SJSA1 (cell line): ENCODE measurements around the gene ZFPL1. TPM values are rescaled to one million over a fixed set of nuclear protein-coding genes. Genes with fewer than 3 reads are reported as not detected.

ENCODE experiments used
- DNase-seq, 2 experiments: peaks; one replicate each; pipeline ENCODE4 v3.0.0-alpha.2; 2015 to 2020; ENCODE audit warnings: low spot score in 2 of 2, low read depth in 1 of 2
- H3K27ac ChIP-seq: fragments of 250-450 bp; sonication (Bioruptor Pico); 2 replicates; pipeline ENCODE4 v1.5.1; 2020; ENCODE audit warnings: mild to moderate bottlenecking, moderate library complexity
- H3K27me3 ChIP-seq: fragments of 250-450 bp; sonication (Bioruptor Pico); replicated peaks from 2 replicates; pipeline ENCODE4 v1.5.1; 2020; ENCODE audit warnings: mild to moderate bottlenecking, moderate library complexity
- H3K36me3 ChIP-seq: fragments of 250-450 bp; sonication (Bioruptor Pico); 2 replicates; pipeline ENCODE4 v1.5.1; 2020; ENCODE audit warnings: mild to moderate bottlenecking
- H3K4me1 ChIP-seq: fragments of 250-450 bp; sonication (Bioruptor Pico); replicated peaks from 2 replicates; pipeline ENCODE4 v1.6.1; 2021; ENCODE audit warnings: mild to moderate bottlenecking
- H3K4me3 ChIP-seq: fragments of 250-450 bp; sonication (Bioruptor Pico); 2 replicates; pipeline ENCODE4 v1.5.1; 2020; ENCODE audit warnings: mild to moderate bottlenecking
- H3K9me3 ChIP-seq: fragments of 250-450 bp; sonication (Bioruptor Pico); replicated peaks from 2 replicates; pipeline ENCODE4 v1.5.1; 2020; ENCODE audit warnings: mild to moderate bottlenecking
- total RNA-seq: library from RNA; depleted of rRNA; stranded (reverse); fragments of >200 nt; shearing (Covaris generic); gene quantifications from 2 replicates; pipeline ENCODE4 v1.2.3, GENCODE V29; 2014

Gene ZFPL1
- total RNA-seq, 1 experiment from 2014 or later: 91.9 TPM

DNA sequence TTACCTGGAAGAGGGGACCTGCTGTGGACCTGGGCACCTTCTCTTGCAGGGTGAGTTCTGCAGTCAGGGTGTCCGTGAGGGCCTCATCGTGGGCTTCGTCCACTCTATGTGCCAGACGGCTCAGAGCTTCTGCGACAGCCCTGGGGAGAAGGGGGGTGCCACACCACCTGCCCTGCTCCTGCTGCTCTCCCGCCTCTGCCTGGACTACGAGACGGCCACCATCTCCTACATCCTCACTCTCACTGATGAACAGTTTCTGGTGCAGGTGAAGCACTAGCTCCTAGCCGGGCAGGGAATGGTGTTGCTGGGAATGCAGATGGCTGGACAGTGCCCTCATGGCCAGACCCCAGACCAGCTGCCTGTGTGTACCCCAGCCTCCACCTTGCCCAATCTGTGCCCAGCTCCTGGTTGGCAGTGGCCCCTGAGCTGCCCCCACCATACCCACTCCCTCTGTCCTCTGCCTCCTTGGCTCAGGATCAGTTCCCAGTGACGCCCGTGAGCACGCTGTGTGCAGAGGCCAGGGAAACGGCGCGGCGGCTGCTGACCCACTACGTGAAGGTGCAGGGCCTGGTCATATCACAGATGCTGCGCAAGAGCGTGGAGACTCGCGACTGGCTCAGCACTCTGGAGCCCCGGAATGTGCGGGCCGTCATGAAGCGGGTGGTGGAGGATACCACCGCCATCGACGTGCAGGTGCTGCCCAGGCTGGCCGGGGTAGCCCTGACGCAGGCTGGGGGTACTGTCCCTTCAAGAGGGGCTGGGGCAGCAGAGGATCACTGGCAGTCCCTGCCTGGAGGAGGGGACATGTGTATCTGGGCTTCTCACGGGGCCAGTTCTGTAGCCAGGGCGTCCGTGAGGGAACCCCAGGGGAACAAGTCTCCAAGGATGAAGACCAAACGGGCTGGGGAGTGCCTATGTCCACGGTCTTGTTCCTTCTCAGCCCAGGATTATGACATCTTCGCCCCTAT is 25.5 kb downstream of the ZFPL1 start:
- no peak for DNase-seq
- no peak overlapping the region for H3K4me3 ChIP-seq
- H3K4me1 ChIP-seq: peaks cover 22% of the 10 kb centered on the region
- H3K27ac ChIP-seq: no peak overlapping the region
- peaks cover 52% of the 10 kb centered on the region for H3K36me3 ChIP-seq
- no peaks in the 10 kb centered on the region for H3K9me3 ChIP-seq
- peaks cover 14% of the 10 kb centered on the region for H3K27me3 ChIP-seq

- DNase-seq: peak; percentile 95 to 96
- peaks cover 22% of the 10 kb centered on the region for H3K4me1 ChIP-seq
- H3K27me3 ChIP-seq: peaks cover 14% of the 10 kb centered on the region
- H3K27ac ChIP-seq: no peak overlapping the region
- peaks cover 53% of the 10 kb centered on the region for H3K36me3 ChIP-seq
- no peak overlapping the region for H3K4me3 ChIP-seq
- H3K9me3 ChIP-seq: no peaks in the 10 kb centered on the region
Observed at GRCh38 chr11:65110354-65110861, 26.4 kb downstream of the ZFPL1 start.

DNA sequence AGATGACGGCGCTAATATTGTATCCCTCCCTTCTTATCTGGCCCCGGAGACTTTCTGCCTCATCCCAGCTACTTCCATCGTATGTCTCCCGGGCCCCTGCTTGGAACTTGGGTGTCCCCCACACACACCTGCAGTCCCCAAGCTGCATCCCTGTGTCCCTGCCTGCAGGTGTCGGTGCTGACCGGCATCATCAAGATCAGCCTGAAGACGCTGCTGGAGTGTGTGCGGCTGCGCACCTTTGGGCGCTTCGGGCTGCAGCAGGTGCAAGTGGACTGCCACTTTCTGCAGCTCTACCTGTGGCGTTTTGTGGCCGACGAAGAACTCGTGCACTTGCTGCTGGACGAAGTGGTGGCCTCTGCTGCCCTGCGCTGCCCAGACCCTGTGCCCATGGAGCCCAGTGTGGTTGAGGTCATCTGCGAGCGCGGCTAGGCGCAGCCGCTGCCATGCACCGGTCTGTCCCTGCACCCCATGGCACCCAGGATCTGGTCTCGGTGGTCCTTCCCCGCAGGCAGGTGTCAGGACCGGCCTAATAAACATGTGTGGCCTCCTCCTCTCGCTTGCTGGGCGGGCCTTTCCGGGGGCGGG is 27.2 kb downstream of the ZFPL1 start:
- H3K4me3 ChIP-seq: no peak overlapping the region
- H3K27me3 ChIP-seq: peaks cover 14% of the 10 kb centered on the region
- H3K36me3 ChIP-seq: peaks cover 53% of the 10 kb centered on the region
- no peaks in the 10 kb centered on the region for H3K9me3 ChIP-seq
- no peak for DNase-seq
- no peak overlapping the region for H3K27ac ChIP-seq
- H3K4me1 ChIP-seq: peaks cover 25% of the 10 kb centered on the region

- DNase-seq: peak; percentile 88 to 96
- Histone ChIP-seq H3K36me3 (peaks cover 60% of the 10 kb centered on the region), H3K27me3 (peaks cover 14% of the 10 kb centered on the region), H3K4me3 (peak within 1 kb of the TSS; percentile 10; the same call in 1 of the 2 replicates), H3K4me1 (peaks cover 32% of the 10 kb centered on the region), H3K9me3 (no peaks in the 10 kb centered on the region), H3K27ac (no peak within 1 kb of the TSS)
Observed at GRCh38 chr11:65111744-65112545, 27.9 kb downstream of the ZFPL1 start, which contains the start of gene TM7SF2. TM7SF2 (plus strand) TSS chr11:65111872; CDS start chr11:65112016, 144 bp downstream.

DNA sequence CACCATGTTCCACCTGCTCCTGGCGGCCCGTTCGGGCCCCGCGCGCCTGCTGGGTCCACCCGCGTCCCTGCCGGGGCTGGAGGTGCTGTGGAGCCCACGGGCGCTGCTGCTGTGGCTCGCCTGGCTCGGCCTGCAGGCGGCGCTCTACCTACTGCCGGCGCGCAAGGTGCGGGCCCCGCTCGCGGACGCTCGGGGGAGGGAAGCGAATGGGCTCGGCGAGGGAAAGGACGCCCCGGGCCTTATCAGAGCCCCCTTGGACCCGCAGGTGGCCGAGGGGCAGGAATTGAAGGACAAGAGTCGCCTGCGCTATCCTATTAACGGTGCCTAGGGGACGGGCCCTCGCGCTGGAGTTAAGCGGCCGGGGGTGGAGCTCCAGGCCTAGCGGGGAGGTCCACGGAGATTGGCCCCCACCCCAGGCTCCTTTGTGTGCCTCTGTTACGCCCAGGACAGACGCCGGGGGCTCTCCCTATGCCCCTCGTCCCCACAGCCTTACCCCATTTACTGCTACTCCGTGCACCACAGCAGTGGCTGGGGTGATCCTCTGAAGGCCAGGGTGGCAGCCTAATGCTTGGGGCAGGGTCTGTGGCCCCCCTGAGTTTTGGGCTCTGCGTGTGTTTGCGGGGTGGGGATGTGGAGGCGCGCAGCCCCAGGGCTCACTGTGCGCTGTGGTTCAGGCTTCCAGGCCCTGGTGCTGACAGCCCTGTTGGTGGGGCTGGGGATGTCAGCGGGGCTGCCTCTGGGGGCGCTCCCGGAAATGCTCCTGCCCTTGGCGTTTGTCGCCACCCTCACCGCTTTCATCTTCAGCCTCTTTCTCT is 28.7 kb downstream of the ZFPL1 start:
- Histone ChIP-seq H3K27ac (no peak overlapping the region), H3K4me1 (peaks cover 33% of the 10 kb centered on the region), H3K4me3 (peak overlapping the region; percentile 10; the same call in 1 of the 2 replicates), H3K9me3 (no peaks in the 10 kb centered on the region), H3K36me3 (peaks cover 60% of the 10 kb centered on the region), H3K27me3 (peaks cover 14% of the 10 kb centered on the region)
- peak; percentile 54 to 65 for DNase-seq

DNA sequence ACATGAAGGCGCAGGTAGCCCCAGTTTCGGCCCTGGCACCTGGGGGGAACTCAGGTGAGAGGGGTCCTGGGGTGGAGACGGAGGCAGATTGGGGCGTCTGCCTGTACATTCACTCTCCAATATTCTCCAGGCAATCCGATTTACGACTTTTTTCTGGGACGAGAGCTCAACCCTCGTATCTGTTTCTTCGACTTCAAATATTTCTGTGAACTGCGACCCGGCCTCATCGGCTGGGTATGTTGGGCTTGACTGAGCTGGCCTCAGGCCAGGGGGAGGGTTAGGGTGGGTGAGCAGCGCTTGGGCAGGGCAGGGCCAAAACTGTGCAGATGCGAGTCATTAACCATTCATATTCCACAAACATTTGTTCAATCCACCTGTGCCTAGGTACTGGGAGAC is 29.3 kb downstream of the ZFPL1 start:
- peak in 1 of 2 experiments; percentile 56 for DNase-seq
- Histone ChIP-seq H3K4me3 (no peak overlapping the region), H3K27ac (no peak overlapping the region), H3K36me3 (peaks cover 60% of the 10 kb centered on the region), H3K9me3 (no peaks in the 10 kb centered on the region), H3K4me1 (peaks cover 33% of the 10 kb centered on the region), H3K27me3 (peaks cover 14% of the 10 kb centered on the region)

DNA sequence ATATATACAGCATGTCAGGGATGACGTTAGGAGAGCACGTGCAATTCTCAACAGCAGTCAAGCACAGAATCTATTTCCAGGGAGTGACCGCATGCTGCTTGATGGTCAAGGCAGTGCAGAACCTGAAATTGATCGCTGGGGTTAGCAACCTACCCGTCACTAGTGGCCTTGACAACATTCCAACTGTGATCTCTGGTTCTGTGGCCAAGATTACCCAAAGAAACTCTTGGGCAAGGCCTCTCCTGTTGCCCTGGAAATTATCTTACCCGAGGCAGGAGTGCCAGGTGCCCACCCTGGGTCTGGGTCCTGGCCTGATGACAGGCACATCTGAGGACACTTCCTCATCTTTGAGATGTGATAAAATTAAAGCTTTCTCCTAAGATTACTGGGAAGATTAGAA is 29.8 kb downstream of the ZFPL1 start:
- peaks cover 33% of the 10 kb centered on the region for H3K4me1 ChIP-seq
- H3K27ac ChIP-seq: no peak overlapping the region
- no peak for DNase-seq
- peaks cover 14% of the 10 kb centered on the region for H3K27me3 ChIP-seq
- H3K4me3 ChIP-seq: no peak overlapping the region
- peaks cover 60% of the 10 kb centered on the region for H3K36me3 ChIP-seq
- no peaks in the 10 kb centered on the region for H3K9me3 ChIP-seq

GRCh38 chr11:65114538-65115171 is 30.6 kb downstream of the ZFPL1 start:
- peaks cover 33% of the 10 kb centered on the region for H3K4me1 ChIP-seq
- H3K27me3 ChIP-seq: peaks cover 14% of the 10 kb centered on the region
- no peak overlapping the region for H3K4me3 ChIP-seq
- DNase-seq: no peak
- no peaks in the 10 kb centered on the region for H3K9me3 ChIP-seq
- no peak overlapping the region for H3K27ac ChIP-seq
- peaks cover 60% of the 10 kb centered on the region for H3K36me3 ChIP-seq

GRCh38 chr11:65115361-65116082 is 31.5 kb downstream of the ZFPL1 start:
- DNase-seq: no peak
- peaks cover 60% of the 10 kb centered on the region for H3K36me3 ChIP-seq
- H3K27ac ChIP-seq: no peak overlapping the region
- H3K4me3 ChIP-seq: no peak overlapping the region
- no peaks in the 10 kb centered on the region for H3K9me3 ChIP-seq
- H3K27me3 ChIP-seq: peaks cover 14% of the 10 kb centered on the region
- H3K4me1 ChIP-seq: peaks cover 31% of the 10 kb centered on the region

DNA sequence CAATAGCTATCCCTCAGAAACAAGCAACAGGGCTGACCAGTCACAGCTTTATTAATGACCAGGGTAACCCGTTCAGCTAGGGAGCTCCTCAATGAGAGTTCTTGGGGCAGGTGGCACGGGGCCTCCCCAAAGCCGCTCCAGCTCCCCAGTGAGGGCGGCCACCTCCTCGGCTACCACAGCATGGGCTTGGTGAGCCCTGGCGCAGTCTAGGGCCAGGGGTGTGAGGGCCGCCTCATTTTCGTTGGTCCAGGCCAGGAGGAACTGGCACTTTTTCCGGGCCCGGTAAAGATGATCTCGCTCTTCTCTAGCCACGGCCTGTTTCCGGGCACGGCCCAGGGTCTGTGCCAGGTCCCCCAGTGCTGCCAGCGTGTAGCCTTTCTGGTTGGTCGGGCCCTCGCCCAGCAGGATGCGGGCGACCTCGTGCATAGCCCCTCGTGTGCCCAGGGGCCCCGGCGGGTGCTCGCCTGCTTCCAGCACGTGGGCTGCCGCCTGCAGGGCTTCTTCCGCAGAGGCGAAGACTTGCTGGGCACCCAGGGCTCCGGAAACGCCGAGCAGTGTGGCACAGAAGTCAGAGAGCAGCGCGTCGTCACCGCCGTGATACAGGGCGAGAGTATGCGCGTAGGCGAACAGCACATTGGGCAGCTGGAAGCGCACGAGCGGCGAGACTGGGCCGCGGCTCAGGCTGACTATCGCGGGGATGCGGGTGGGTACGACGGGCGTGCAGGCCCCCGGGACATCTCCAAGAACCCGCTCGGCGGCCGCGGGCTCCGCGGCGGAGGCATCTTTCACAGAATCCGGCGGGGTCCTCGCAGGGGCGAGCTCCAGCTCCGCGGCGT is 32.6 kb downstream of the ZFPL1 start:
- H3K27me3 ChIP-seq: peaks cover 14% of the 10 kb centered on the region
- H3K4me3 ChIP-seq: peak overlapping the region; percentile 66
- peaks cover 61% of the 10 kb centered on the region for H3K36me3 ChIP-seq
- no peaks in the 10 kb centered on the region for H3K9me3 ChIP-seq
- peak; percentile 36 to 67 for DNase-seq
- peak overlapping the region; percentile 4 for H3K27ac ChIP-seq
- H3K4me1 ChIP-seq: peaks cover 33% of the 10 kb centered on the region
